ENCODE measurements around the gene GOLIM4.

GOLIM4 gene

DNA sequence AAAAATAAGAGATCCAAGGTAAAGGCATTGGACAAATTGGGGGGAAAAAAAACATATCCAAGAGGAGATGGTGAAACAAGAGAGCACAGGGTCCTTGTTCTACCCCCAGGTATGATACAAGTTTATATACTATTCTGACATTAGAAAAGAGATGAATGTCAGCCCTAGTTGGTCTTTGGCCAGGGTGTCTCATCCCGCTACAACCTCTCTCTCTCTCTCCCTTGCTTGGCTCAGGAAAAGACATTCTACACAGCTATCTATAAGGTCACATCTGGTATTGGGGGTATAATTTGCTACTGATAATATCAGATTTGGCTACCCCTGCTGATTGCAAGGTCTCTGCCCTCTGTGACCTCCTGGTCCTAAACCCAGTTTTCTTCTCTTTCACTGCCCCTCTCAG lies 117.2 kb downstream of the GOLIM4 start:
- no peak for DNase-seq

DNA sequence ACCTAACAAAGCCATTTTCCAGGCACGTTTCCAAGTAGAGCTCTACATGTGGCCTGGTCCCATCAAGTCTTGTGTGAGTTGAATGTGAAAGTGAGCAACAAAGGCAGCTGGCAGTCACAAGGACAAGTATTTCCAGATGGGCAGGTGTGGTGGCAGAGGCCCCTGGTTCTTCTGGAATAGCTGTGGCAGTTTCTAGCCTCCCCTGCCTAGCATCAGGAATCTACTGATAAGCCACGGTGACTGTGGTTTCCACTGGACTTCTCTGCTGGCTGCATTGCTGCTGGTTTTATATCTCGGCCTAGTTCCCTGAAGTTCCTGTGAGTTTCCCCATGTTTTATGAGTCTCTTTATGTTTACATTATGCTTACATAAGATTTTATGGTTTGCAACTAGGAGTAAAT lies 117.7 kb downstream of the GOLIM4 start:
- peak; percentile 68 for DNase-seq

DNA sequence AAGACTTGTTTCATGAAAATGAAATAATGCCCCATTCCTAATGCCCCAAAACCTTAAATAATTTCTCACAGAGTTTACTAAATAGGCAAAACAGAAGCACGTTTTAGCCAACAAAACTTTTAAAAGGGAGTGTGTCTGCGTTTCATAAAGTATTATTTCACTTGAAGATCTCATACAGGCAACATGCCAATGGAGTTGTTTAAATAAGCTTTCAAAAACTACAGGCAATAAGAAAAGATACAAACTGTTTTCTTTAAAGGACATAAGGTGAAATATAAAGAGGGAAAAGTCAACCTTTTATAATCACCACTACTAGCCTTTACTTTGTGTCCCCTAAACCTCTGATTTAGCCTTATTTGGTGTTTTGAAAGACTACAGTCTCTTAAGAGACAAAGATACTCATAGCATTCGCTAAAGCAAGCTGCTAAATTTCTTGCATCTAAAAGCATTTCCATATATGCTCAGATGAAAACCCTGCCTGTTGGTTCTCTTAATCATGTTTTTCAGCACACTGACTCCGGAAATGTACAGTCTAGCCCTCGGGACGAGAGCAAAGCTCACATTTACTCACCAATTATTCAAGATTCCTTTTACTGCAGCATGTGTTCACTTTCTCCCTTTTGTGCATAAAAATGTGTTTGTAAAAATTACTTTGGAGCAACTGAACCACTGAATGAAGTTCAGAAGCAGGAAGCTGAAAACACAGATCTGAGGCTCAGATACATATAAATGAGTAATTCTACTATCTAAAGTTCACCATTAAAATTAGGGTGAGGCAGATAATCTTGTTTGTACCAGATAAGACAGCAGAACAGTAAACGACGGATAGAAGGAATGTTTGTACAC lies 119.0 kb downstream of the GOLIM4 start:
- DNase-seq, result no peak

DNA sequence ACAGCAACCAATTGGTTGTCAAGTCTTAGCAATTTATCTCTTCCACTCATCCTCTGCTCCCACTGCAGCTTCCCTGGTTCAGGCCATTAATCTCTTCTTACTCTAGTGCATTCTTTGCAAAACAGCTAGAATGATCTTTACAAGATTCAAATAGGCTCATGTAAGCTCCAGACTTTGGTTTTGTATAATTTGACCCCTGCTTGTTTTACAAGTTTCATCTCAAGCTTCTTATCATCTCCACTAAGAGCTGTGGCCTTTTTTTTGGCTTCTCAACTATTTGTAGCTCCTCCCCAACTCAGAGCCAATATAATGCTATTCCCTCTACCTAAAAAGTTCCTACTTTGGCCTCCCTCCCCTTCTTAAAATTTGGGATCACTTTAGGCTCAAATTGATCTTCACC lies 121.8 kb downstream of the GOLIM4 start:
- DNase-seq, result no peak

DNA sequence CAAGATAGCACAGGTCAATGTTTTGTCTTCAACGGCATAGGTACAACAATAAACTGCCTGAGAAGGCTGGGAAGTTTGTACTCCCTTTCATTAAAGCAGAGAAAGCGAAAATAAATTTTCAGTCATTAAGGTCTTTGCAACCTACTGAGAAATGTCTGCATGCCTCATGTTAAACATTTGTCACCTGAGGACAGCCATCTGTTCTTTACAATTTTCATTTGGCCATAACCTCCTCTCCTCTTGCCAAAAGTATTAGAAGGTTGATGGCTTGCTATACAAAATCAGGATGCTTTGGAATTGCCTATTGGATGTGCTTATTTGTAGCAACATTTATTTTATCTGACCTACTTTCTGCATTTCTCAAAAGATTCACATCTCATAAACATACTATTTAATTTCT lies 122.7 kb downstream of the GOLIM4 start:
- no peak for DNase-seq

DNA sequence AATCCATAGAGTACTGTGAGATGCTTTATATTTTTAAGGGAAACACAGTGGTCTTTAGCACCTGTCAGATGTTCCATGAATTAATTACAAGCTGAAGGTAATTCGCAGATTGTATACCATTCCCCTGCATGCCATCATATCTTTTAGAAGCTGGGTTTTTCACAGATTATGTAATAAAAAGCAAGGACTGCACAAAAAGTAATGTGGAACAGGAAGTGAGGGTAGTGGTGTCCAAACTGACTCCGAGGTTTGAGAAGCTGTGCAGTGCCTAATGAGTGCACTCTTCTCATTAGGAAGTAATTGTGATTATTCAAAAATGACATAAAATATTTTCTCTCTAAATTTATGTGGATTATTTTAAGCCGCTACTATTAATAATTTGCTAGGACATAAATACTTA lies 123.2 kb downstream of the GOLIM4 start:
- DNase-seq, result no peak

DNA sequence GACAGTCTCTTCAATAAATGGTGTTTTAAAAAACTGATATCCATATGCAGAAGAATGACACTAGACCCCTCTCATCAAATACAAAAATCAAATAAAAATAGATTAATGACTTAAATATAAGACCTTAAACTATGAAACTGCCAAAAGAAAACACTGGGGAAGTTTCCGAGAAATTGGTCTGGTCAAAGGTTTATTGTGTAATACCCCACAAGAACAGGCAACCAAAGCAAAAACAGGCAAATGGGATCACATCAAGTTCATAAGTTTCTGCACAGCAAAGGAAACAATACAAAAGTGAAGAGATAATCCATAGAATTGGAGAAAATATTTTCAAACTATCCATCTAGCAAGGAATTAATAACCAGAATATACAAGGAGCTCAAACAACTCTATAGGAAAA lies 126.2 kb downstream of the GOLIM4 start:
- no peak for DNase-seq

DNA sequence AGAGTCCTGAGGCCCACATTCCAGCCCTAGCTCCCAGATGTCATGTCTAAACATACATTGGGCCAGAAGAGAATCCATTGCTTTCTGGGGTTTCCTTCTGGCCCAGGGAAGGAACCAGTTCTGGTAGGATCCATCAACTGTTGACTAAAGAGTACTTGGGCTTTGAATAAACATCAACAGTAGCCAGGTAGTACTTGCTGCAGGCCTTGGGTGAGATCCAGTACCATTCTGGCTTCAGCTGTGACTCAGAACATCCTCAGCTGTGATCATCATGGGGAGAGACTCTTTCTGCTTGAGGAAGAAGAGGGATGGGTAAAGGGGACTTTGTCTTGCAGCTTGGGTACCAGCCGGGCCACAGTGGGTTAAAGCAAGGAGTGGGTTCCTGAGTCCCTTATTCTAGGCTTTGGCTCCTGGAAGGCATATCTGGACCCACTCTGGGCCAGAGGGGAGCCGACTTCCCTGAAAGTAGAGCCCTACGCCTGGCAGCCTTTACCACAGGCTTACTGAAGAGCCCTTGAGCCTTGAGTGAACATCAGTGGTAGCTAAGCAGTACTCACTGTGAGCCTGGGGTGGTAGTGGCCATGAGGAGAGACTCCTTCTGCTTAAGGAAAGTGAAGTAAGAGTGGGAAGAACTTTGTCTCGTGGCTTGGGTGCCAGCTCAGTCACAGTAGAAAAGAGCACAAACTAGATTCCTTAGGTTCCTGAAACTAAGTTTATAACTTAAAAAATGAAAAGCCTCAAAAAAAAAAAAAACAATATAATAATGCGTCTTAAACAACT lies 128.3 kb downstream of the GOLIM4 start:
- no peak for DNase-seq

Measured in NCI-H510A (cell line).